ENCODE measurements around the gene SNRNP40. TPM values are rescaled to one million over a fixed set of nuclear protein-coding genes. Genes with fewer than 3 reads are reported as not detected.
"Not testable (repeated sequence)": the region's sequence is repeated elsewhere in the genome, so short reads cannot be mapped to it uniquely, and the experiment has no call there.

SNRNP40 gene
- total RNA-seq, 1 donor from 2014 or later, result 32.3 TPM

- no peaks in the 10 kb centered on the region for H3K9me3 Mint-ChIP-seq (ENCODE audit: low read depth)
- no peak for TF ChIP-seq CTCF (IDR thresholded peaks at IDR 0.05)
- H3K27ac Mint-ChIP-seq (ENCODE audit: unreplicated experiment), result no peak overlapping the region
- no peaks in the 10 kb centered on the region for H3K36me3 Mint-ChIP-seq (ENCODE audit: low read depth)
- peaks cover 35% of the 10 kb centered on the region for H3K4me1 Mint-ChIP-seq (ENCODE audit: low read depth)
- no peaks in the 10 kb centered on the region for H3K27me3 Mint-ChIP-seq (ENCODE audit: low read depth)
- H3K4me3 Mint-ChIP-seq (ENCODE audit: unreplicated experiment), result no peak overlapping the region
- DNase-seq (ENCODE audit: low spot score), result no peak
These were observed 3.6 kb upstream of the SNRNP40 start for GRCh38 chr1:31300193-31300592.

DNA sequence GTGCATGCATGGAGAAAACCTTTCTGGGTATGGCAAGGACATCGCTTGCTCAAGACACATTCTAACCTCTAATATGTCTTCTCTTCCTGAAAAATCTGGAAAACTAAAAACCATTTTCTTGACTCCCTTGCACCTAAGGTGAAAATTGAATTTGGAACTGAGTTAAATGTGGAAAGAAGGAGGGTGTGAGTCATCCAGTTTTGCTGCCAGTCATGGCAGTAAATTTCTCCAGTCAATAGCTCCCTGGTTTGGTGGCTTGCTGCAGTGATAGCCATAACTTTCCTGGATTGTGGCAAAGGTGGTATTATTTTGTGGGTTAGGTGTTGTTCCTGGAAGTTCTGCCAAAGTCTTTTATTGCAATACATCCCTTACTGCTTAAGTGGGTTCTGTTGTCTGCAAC, 2.8 kb upstream of the SNRNP40 start:
- Mint-ChIP-seq H3K4me3 (ENCODE audit: unreplicated experiment) (no peak overlapping the region), H3K27ac (ENCODE audit: unreplicated experiment) (no peak overlapping the region), H3K4me1 (ENCODE audit: low read depth) (peaks cover 35% of the 10 kb centered on the region), H3K9me3 (ENCODE audit: low read depth) (no peaks in the 10 kb centered on the region), H3K36me3 (ENCODE audit: low read depth) (no peaks in the 10 kb centered on the region), H3K27me3 (ENCODE audit: low read depth) (no peaks in the 10 kb centered on the region)
- TF ChIP-seq CTCF (IDR thresholded peaks at IDR 0.05), result no peak
- DNase-seq (ENCODE audit: low spot score), result no peak

DNA sequence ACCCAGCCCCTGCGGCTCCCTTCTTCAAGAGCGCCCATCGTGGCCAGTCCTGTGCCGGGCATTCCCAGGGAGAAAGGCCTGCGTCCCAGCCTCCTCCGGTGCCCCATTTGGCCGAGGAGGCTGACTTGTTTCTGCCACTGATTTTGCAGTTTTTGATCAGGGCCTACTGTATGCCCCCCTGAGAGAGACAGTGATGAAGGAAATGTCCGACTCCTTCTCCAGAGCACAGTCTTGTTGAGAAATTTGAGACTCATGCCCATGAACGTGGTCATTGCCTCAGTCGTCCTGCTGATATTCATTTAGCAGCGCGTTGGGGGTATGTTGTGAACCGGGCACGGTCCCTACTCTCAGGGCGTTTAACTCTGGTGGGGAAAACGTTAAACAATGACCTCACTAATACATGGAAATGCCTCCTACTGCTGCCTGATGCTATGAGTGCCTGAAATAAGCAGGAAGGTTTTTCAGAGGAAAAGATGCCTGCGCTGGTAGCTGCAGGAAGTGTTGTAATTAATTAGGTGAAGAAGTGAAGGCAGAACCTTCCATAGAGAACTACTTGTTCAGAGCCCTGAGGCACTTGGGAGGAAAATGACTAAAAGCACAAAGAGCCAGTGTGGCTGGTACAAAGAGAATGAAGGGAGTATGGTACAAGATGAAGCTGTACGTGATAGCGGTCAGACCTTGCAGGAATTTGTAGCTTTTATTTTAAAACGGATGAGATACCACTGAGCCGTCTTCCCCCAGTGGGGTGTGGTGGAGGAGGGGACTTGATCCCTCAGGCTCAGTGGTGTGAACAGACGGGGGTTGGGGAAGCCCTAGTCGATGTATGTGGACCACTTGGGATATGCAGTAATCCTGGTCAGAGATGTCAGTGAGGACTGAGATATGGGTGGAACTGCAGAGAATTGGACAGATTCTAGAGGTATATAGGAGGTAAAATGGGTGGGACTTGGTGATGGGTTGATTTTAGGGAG, 974 bp upstream of the SNRNP40 start:
- peaks cover 23% of the 10 kb centered on the region for H3K4me1 Mint-ChIP-seq (ENCODE audit: low read depth)
- H3K4me3 Mint-ChIP-seq (ENCODE audit: unreplicated experiment), result no peak overlapping the region
- no peak overlapping the region for H3K27ac Mint-ChIP-seq (ENCODE audit: unreplicated experiment)
- no peaks in the 10 kb centered on the region for H3K27me3 Mint-ChIP-seq (ENCODE audit: low read depth)
- no peak for DNase-seq (ENCODE audit: low spot score)
- TF ChIP-seq CTCF (IDR thresholded peaks at IDR 0.05), result no peak
- peaks cover 9% of the 10 kb centered on the region for H3K36me3 Mint-ChIP-seq (ENCODE audit: low read depth)
- H3K9me3 Mint-ChIP-seq (ENCODE audit: low read depth), result no peaks in the 10 kb centered on the region

DNA sequence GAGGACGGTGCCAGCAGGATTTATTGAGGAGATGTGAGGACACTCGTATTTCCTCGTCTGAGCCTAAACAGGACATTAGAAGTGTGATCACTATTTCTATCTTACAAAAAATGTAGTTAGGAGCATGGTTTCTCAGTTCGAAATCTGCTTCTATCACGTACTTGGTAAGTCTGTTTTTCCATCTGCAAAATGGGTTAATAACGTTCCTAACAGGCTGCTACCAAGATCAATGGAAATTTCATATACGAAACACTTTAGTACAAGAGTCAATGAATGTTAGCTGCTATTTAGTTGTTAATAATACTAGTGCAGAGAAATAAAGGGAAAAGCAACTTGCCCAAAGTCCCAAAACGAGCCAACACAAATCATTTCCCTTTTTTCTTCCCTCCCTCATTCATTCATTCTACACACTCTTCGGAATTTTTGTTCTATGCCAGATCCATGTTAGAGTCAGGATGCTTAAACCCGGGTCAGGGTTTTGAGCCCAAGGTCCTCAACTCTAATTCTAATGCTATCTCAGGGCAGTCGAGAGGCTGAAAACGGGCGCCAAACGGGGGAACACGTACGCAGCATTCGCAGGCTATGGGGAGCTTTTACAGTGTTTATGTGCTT, 608 bp downstream of the SNRNP40 start:
- Mint-ChIP-seq H3K36me3 (ENCODE audit: low read depth) (peaks cover 13% of the 10 kb centered on the region), H3K4me1 (ENCODE audit: low read depth) (peaks cover 20% of the 10 kb centered on the region), H3K9me3 (ENCODE audit: low read depth) (no peaks in the 10 kb centered on the region), H3K27me3 (ENCODE audit: low read depth) (no peaks in the 10 kb centered on the region), H3K27ac (ENCODE audit: unreplicated experiment) (no peak overlapping the region), H3K4me3 (ENCODE audit: unreplicated experiment) (no peak overlapping the region)
- no peak for DNase-seq (ENCODE audit: low spot score)
- TF ChIP-seq CTCF (IDR thresholded peaks at IDR 0.05), result no peak

DNA sequence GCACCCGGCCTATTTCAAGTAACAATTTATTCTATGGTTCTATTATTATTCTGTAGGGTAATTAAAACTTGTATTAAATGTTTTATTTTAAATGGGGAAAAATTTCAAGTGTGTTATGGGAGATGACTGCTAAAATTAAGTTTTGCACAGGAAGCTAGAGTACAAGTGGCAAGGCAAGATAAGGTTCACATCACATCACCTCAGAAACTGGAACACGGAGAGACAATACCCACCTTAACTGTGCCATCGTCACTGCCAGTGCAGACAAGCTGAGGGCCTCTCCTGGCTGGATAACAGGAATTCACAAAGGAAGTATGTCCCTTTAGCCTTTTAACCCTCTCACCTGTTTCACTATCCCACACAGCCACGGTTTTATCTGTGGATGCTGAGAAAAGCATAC, 7.6 kb downstream of the SNRNP40 start:
- no peaks in the 10 kb centered on the region for H3K9me3 Mint-ChIP-seq (ENCODE audit: low read depth)
- no peak overlapping the region for H3K4me3 Mint-ChIP-seq (ENCODE audit: unreplicated experiment)
- H3K36me3 Mint-ChIP-seq (ENCODE audit: low read depth), result peaks cover 34% of the 10 kb centered on the region
- no peaks in the 10 kb centered on the region for H3K27me3 Mint-ChIP-seq (ENCODE audit: low read depth)
- no peak for DNase-seq (ENCODE audit: low spot score)
- no peak overlapping the region for H3K27ac Mint-ChIP-seq (ENCODE audit: unreplicated experiment)
- no peaks in the 10 kb centered on the region for H3K4me1 Mint-ChIP-seq (ENCODE audit: low read depth)
- TF ChIP-seq CTCF (IDR thresholded peaks at IDR 0.05), result no peak

GRCh38 chr1:31287791-31288190, 8.8 kb downstream of the SNRNP40 start:
- H3K36me3 Mint-ChIP-seq (ENCODE audit: low read depth), result peaks cover 25% of the 10 kb centered on the region
- H3K9me3 Mint-ChIP-seq (ENCODE audit: low read depth); H3K27me3 Mint-ChIP-seq (ENCODE audit: low read depth); DNase-seq (ENCODE audit: low spot score); H3K27ac Mint-ChIP-seq (ENCODE audit: unreplicated experiment); H3K4me1 Mint-ChIP-seq (ENCODE audit: low read depth); H3K4me3 Mint-ChIP-seq (ENCODE audit: unreplicated experiment): not testable (repeated sequence)

DNA sequence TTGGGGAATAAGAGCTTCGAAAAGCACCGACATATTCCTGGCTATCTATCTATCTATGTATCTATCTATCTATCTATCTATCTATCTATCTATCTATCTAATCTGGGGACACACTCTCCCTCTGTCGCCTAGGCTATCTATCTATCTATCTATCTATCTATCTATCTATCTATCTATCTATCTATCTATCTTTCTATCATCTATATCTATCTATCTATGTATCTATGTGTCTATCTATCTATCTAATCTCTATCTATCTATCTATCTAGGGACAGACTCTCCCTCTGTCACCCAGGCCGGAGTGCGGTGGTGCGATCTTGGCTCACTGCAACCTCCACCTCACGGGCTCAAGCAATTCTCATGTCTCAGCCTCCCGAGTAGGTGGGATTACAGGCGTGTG, 14.2 kb downstream of the SNRNP40 start:
- H3K9me3 Mint-ChIP-seq (ENCODE audit: low read depth); H3K27me3 Mint-ChIP-seq (ENCODE audit: low read depth); H3K4me3 Mint-ChIP-seq (ENCODE audit: unreplicated experiment); DNase-seq (ENCODE audit: low spot score); H3K27ac Mint-ChIP-seq (ENCODE audit: unreplicated experiment); H3K4me1 Mint-ChIP-seq (ENCODE audit: low read depth): not testable (repeated sequence)
- H3K36me3 Mint-ChIP-seq (ENCODE audit: low read depth), result peaks cover 26% of the 10 kb centered on the region
